H1 (cell line): ENCODE data around the gene DOHH. TPM values are rescaled to one million over a fixed set of nuclear protein-coding genes. Genes with fewer than 3 reads are reported as not detected.
"Not testable (repeated sequence)": the region's sequence is repeated elsewhere in the genome, so short reads cannot be mapped to it uniquely, and the experiment has no call there.

Experiments
- CTCF ChIA-PET: fragments of 300-600 bp; sonication (Branson Sonifier 250); formaldehyde crosslinking; loops from one replicate; lab custom pipeline; 2021; ENCODE audit not compliant: partially characterized antibody; lab: Charles Lee
- POLR2A ChIA-PET: fragments of 300-600 bp; sonication (Branson Sonifier 250); formaldehyde crosslinking; loops from one replicate; lab custom pipeline; 2021; ENCODE audit warnings: inconsistent platforms; ENCODE audit not compliant: partially characterized antibody; lab: Charles Lee
- DNase-seq, 2 experiments: peaks; one replicate each; pipeline versions ENCODE4 v3.0.0 to v3.0.0-alpha.2; 2010 to 2022; ENCODE audit warnings: low spot score in 2 of 2, low read depth in 1 of 2, mixed read lengths in 1 of 2
- FAIRE-seq: peaks from 2 replicates; lab custom pipeline; 2011; peaks lifted over from hg19 to GRCh38; lab: Jason Lieb, UNC
- H2AFZ ChIP-seq: 2 replicates; pipeline ENCODE4 v1.8.1; 2012; ENCODE audit warnings: low read length, inconsistent platforms
- H2AK5ac ChIP-seq: 2 replicates; pipeline ENCODE4 v1.6.1; 2013; ENCODE audit warnings: low read depth, low read length
- H2BK120ac ChIP-seq: replicated peaks from 2 replicates; pipeline ENCODE3; 2013; ENCODE audit warnings: low read depth, low read length, inconsistent platforms
- H2BK12ac ChIP-seq: 2 replicates; pipeline ENCODE4 v1.6.1; 2013; ENCODE audit warnings: low read depth, low read length
- H2BK15ac ChIP-seq: 2 replicates; pipeline ENCODE4 v1.6.1; 2013; ENCODE audit warnings: low read length
- H2BK20ac ChIP-seq: 2 replicates; pipeline ENCODE4 v1.6.1; 2013; ENCODE audit warnings: low read length
- H2BK5ac ChIP-seq: 2 replicates; pipeline ENCODE4 v1.6.1; 2013; ENCODE audit warnings: low read depth, low read length
- H3K14ac ChIP-seq: 2 replicates; pipeline ENCODE4 v1.6.1; 2013; ENCODE audit warnings: inconsistent platforms; ENCODE audit not compliant: insufficient read length
- H3K18ac ChIP-seq: 2 replicates; pipeline ENCODE4 v1.6.1; 2013; ENCODE audit warnings: low read length; ENCODE audit errors: extremely low read depth
- H3K23ac ChIP-seq: 2 replicates; pipeline ENCODE4 v1.6.1; 2013; ENCODE audit warnings: inconsistent platforms; ENCODE audit not compliant: insufficient read length
- H3K23me2 ChIP-seq: 2 replicates; pipeline ENCODE4 v1.6.1; 2013; ENCODE audit warnings: low read depth, low read length
- H3K27ac ChIP-seq: 2 replicates; pipeline ENCODE4 v1.6.1; 2011; ENCODE audit warnings: low read depth, low read length, inconsistent platforms
- H3K27me3 ChIP-seq, 4 experiments: replicated peaks in 1 of 4; 1 replicate in 1 of 4; 2 replicates in 3 of 4; pipeline versions ENCODE4 v1.6.1 to v1.8.1; 2011 to 2013; ENCODE audit warnings: low read length in 3 of 4, mild to moderate bottlenecking in 3 of 4, inconsistent platforms in 2 of 4, mixed read lengths in 2 of 4, moderate library complexity in 1 of 4; ENCODE audit not compliant: control insufficient read depth in 3 of 4, insufficient read depth in 3 of 4; ENCODE audit errors: extremely low read depth in 1 of 4
- H3K36me3 ChIP-seq, 4 experiments: 2 replicates each; pipeline versions ENCODE4 v1.6.1 to v1.8.1; 2011 to 2013; ENCODE audit warnings: mild to moderate bottlenecking in 4 of 4, low read length in 3 of 4, moderate library complexity in 2 of 4, control low read depth in 1 of 4, inconsistent platforms in 1 of 4; ENCODE audit not compliant: insufficient read depth in 4 of 4, control insufficient read depth in 2 of 4
- H3K4ac ChIP-seq: replicated peaks from 2 replicates; pipeline ENCODE3; 2013; ENCODE audit warnings: low read length, low read depth, mixed read lengths, inconsistent platforms; ENCODE audit not compliant: insufficient read length
- H3K4me1 ChIP-seq, 4 experiments: replicated peaks in 1 of 4; 1 replicate in 1 of 4; 2 replicates in 3 of 4; pipeline versions ENCODE4 v1.6.1 to v1.8.1; 2011 to 2013; ENCODE audit warnings: low read length in 3 of 4, inconsistent platforms in 2 of 4, mixed read lengths in 1 of 4; ENCODE audit not compliant: insufficient read depth in 4 of 4, control insufficient read depth in 3 of 4
- H3K4me2 ChIP-seq, 2 experiments: 2 replicates each; pipeline versions ENCODE4 v1.6.1 to v1.8.1; 2011 to 2013; ENCODE audit warnings: low read depth in 2 of 2, low read length in 2 of 2, control low read depth in 1 of 2, inconsistent platforms in 1 of 2, mild to moderate bottlenecking in 1 of 2; ENCODE audit not compliant: insufficient read depth in 1 of 2
- H3K4me3 ChIP-seq, 4 experiments: fragments of 200-600, 300-600 bp in 1 of 4; sonication (generic), shearing (Covaris generic), sonication (Bioruptor Twin) in 1 of 4; 2 replicates each; pipeline versions ENCODE4 v1.5.1 to v1.8.1; 2011 to 2016; ENCODE audit warnings: low read length in 4 of 4, low read depth in 3 of 4, control low read depth in 2 of 4, inconsistent platforms in 2 of 4, mild to moderate bottlenecking in 2 of 4, mixed read lengths in 1 of 4, moderate library complexity in 1 of 4; ENCODE audit not compliant: insufficient read depth in 2 of 4; ENCODE audit errors: extremely low read depth in 1 of 4
- H3K56ac ChIP-seq: replicated peaks from 2 replicates; pipeline ENCODE3; 2013; ENCODE audit warnings: low read depth, mild to moderate bottlenecking, mixed read lengths, low read length, inconsistent platforms; ENCODE audit not compliant: insufficient read length
- H3K79me1 ChIP-seq: 2 replicates; pipeline ENCODE4 v1.6.1; 2013; ENCODE audit warnings: low read depth, low read length, control low read depth
- H3K79me2 ChIP-seq, 2 experiments: 2 replicates each; pipeline versions ENCODE4 v1.6.1 to v1.8.1; 2012 to 2013; ENCODE audit warnings: low read length in 2 of 2, mild to moderate bottlenecking in 2 of 2, inconsistent platforms in 1 of 2; ENCODE audit not compliant: insufficient read depth in 2 of 2, control insufficient read depth in 1 of 2
- H3K9ac ChIP-seq, 4 experiments: replicated peaks in 1 of 4; 1 replicate in 1 of 4; 2 replicates in 3 of 4; pipeline versions ENCODE4 v1.6.1 to v1.8.1; 2011 to 2013; ENCODE audit warnings: low read depth in 3 of 4, low read length in 3 of 4, control low read depth in 2 of 4, mild to moderate bottlenecking in 2 of 4, moderate library complexity in 2 of 4, inconsistent platforms in 1 of 4; ENCODE audit errors: extremely low read depth in 1 of 4
- H3K9me3 ChIP-seq, 2 experiments: 2 replicates each; pipeline versions ENCODE4 v1.6.1 to v1.8.1; 2012 to 2013; ENCODE audit warnings: mild to moderate bottlenecking in 2 of 2, moderate library complexity in 2 of 2, control low read depth in 1 of 2, inconsistent platforms in 1 of 2, low read depth in 1 of 2, low read length in 1 of 2, mixed read lengths in 1 of 2; ENCODE audit not compliant: insufficient read depth in 2 of 2
- H4K20me1 ChIP-seq, 2 experiments: replicated peaks in 1 of 2; 2 replicates each; pipeline versions ENCODE3 to v1.8.1; 2011 to 2013; ENCODE audit warnings: inconsistent platforms in 2 of 2, low read length in 2 of 2, mild to moderate bottlenecking in 1 of 2; ENCODE audit not compliant: insufficient read depth in 2 of 2, control insufficient read depth in 1 of 2
- H4K5ac ChIP-seq: 2 replicates; pipeline ENCODE4 v1.6.1; 2013; ENCODE audit warnings: low read length, low read depth, mixed read lengths, inconsistent platforms; ENCODE audit not compliant: insufficient read length
- H4K8ac ChIP-seq: 2 replicates; pipeline ENCODE4 v1.8.0; 2013; ENCODE audit warnings: mild to moderate bottlenecking, moderate library complexity, low read length, inconsistent platforms; ENCODE audit not compliant: insufficient read depth; ENCODE audit errors: extremely low read depth
- H4K91ac ChIP-seq: replicated peaks from 2 replicates; pipeline ENCODE3; 2013; ENCODE audit warnings: low read length, mixed read lengths, inconsistent platforms; ENCODE audit not compliant: insufficient read length
- WGBS, 2 experiments: shearing (Covaris generic) in 1 of 2; methylation state at CpG; one replicate each; pipeline versions ENCODE4 v1.1.6 to v1.1.7; 2013 to 2015; ENCODE audit warnings: low lambda C conversion rate in 2 of 2, mixed read lengths in 2 of 2, inconsistent platforms in 1 of 2, low coverage in 1 of 2, missing lambda C conversion rate in 1 of 2; ENCODE audit not compliant: insufficient replicate concordance in 2 of 2, insufficient coverage in 1 of 2, insufficient read length in 1 of 2; ENCODE audit errors: extremely low coverage in 1 of 2, missing lambda C conversion rate in 1 of 2; 5-methylcytosine and 5-hydroxymethylcytosine counted together
- polyA plus RNA-seq, 7 experiments: library from polyadenylated mRNA; depleted of rRNA in 3 of 7; stranded (reverse) in 5 of 7; unstranded in 2 of 7; fragments of >200 nt in 5 of 7; fragments of 200-250 nt in 2 of 7; gene quantifications; 1 replicate in 5 of 7; 2 replicates in 1 of 7; 4 replicates in 1 of 7; pipeline versions ENCODE4 v1.2.1 to v1.2.3, GENCODE V29; 2011 to 2013; ENCODE audit warnings: missing spikeins in 2 of 7, mixed read lengths in 2 of 7
- total RNA-seq: library from RNA; stranded (reverse); fragmentation: NEBNext Ultra II Directional; extraction: Animal tissue kit (Norgen Biotek cat#: 25700); gene quantifications from 2 replicates; pipeline ENCODE4 v1.2.1, GENCODE V29; 2021

Gene DOHH
- total and polyA plus RNA-seq, 2 of the 8 experiments (the other 6 are each of a cell fraction or from before 2014, with no cell fraction given) = 7.3 to 17.7 TPM

GRCh38 chr19:3529299-3529698 is 28.8 kb upstream of the DOHH start:
- DNase-seq, H3K9ac ChIP-seq, H3K4me3 ChIP-seq, H4K20me1 ChIP-seq, H4K8ac ChIP-seq, H2BK5ac ChIP-seq, H3K79me2 ChIP-seq, H3K4me2 ChIP-seq, H3K23me2 ChIP-seq, H2BK12ac ChIP-seq, H3K27me3 ChIP-seq, H3K14ac ChIP-seq, H3K56ac ChIP-seq, CTCF ChIA-PET, H3K4ac ChIP-seq, H4K91ac ChIP-seq, H3K79me1 ChIP-seq, H3K27ac ChIP-seq, H3K4me1 ChIP-seq, H3K9me3 ChIP-seq, H3K23ac ChIP-seq, H4K5ac ChIP-seq, H2BK15ac ChIP-seq, FAIRE-seq, H2AFZ ChIP-seq, H2AK5ac ChIP-seq, H2BK120ac ChIP-seq, H3K18ac ChIP-seq, POLR2A ChIA-PET, H2BK20ac ChIP-seq: not testable (repeated sequence)
- H3K36me3 ChIP-seq = peaks cover 7 to 34% (median 21%) of the 10 kb centered on the region in 4 experiments; a peak in 7 of 8 replicates
- 85% methylated on average over 7 of the region's 7 CpGs; no CpG with 5 or more reads in 1 of the 2 experiments for WGBS, 2 experiments
